GM12864 (cell line): ENCODE measurements around the gene RNF207.

Experiments used
- DNase-seq: peaks from one replicate; pipeline ENCODE4 v3.0.0-alpha.2; 2011; ENCODE audit warnings: low read depth
- H3K4me3 ChIP-seq: 2 replicates; pipeline ENCODE4 v1.5.1; 2011; ENCODE audit warnings: mild to moderate bottlenecking, low read depth, low read length, control low read depth
- TF ChIP-seq, protein P1 (sequence below): IDR thresholded peaks from 2 replicates; pipeline ENCODE4 v1.5.1; 2011; ENCODE audit warnings: low read depth, mild to moderate bottlenecking, moderate library complexity, low read length, control low read depth, inconsistent platforms; ENCODE audit errors: missing control alignments

The RNF207 gene

DNA sequence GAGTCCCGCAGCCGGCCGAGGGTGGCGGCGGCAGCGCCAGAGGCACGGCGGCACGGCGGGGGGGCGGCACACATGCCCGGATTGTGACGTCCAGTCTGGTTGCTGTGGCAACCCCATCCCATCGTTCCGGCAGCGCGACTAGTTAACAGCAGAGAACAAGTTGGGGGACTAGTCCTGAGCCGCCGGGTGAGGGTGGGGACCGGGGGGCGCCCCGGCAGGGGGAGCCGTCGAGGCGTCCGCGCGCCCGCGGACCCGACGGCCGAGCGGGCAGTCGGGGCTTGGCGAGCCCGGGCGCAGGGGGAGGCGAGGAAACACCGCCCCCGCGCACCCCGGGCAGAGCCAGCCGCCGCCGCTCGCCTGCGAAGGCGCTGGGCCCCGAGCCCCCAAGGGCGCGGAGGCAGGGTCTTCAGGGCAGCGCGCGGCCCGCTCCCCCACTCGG lies 25.6 kb upstream of the RNF207 start, which contains the start of gene CHD5:
Gene CHD5, minus strand, starts transcription at position 54 of the 439 bp plus-strand sequence. CDS start 298 bp downstream, outside the sequence.
- TF ChIP-seq, protein P1, sequence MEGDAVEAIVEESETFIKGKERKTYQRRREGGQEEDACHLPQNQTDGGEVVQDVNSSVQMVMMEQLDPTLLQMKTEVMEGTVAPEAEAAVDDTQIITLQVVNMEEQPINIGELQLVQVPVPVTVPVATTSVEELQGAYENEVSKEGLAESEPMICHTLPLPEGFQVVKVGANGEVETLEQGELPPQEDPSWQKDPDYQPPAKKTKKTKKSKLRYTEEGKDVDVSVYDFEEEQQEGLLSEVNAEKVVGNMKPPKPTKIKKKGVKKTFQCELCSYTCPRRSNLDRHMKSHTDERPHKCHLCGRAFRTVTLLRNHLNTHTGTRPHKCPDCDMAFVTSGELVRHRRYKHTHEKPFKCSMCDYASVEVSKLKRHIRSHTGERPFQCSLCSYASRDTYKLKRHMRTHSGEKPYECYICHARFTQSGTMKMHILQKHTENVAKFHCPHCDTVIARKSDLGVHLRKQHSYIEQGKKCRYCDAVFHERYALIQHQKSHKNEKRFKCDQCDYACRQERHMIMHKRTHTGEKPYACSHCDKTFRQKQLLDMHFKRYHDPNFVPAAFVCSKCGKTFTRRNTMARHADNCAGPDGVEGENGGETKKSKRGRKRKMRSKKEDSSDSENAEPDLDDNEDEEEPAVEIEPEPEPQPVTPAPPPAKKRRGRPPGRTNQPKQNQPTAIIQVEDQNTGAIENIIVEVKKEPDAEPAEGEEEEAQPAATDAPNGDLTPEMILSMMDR = no peak
- no peak within 1 kb of the TSS for H3K4me3 ChIP-seq
- DNase-seq = no peak

DNA sequence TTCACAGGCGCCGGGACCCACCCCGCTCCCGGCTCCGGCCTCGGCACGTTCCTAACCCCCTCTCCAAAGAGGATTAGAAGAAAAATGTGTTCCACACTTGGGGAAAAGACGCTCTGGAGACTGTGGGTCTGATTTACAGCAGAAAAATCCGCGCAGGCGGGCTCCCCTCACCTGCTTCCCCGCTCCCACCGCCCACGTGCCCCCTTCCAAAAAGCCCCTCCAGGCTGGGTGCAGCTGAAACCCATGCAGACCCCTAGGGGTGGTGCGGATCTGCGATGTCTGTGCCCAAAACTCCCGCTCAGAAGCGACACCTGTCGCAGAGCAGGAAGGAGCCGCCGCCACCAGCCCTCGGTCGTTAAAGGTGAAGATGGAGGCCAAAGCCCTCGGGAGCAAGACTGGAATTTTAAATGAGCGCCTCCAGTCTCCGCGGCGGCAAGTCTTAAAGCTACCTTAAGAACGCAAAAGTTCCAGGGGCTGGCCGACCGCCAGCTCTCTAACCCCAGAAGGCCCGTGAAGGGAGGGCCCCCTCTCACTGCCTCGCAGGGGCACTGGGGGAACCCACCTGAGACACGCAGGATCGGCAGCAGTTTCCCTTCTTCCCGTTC lies 25.1 kb upstream of the RNF207 start:
- TF ChIP-seq, protein P1 = no peak
- H3K4me3 ChIP-seq = no peak overlapping the region
- DNase-seq = no peak

DNA sequence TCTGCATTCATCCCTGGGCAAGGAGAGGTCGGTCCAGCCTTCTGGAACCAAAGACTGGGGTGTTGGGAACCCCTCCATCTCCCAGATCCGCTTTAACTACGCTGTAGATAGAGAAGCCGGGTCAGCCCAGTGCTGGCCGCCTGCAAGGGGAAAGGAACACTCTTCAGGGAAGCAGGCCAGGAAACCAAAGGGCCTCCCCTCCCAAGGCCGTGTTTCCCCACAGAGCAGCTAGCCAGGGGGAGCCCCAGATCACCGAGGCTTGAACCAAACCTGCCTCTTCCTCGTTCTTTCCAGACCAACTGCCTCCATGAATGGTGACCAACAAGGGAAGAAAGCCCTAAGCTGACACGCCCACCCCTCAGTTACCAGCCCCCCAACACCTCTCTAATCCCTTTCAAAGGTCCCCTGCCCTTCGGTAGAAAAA lies 24.6 kb upstream of the RNF207 start:
- H3K4me3 ChIP-seq = no peak overlapping the region
- no peak for DNase-seq
- TF ChIP-seq, protein P1 = no peak

DNA sequence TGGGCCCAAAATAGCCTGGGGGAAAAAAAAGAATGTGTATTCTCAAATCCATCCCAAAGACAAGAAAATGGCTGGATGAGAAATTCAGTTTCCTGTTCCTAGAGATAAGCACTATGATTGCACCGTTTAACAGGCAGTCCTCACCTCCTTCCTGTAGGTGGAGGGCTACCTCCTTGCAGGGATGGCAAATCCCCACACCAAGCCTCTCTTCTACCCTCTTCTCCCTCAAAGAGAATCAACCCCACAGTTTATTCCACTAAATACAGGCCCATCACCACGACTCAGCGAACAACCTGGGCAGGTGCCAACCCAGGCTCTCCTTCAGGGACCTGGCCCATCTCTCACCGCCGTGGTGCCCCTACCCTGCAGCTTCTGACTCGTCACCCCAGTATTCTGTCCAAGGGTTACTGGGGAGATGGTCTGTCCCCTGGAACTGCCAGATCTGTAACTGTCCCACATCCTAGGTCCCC lies 22.4 kb upstream of the RNF207 start:
- H3K4me3 ChIP-seq = no peak overlapping the region
- TF ChIP-seq, protein P1 = no peak
- DNase-seq = no peak

DNA sequence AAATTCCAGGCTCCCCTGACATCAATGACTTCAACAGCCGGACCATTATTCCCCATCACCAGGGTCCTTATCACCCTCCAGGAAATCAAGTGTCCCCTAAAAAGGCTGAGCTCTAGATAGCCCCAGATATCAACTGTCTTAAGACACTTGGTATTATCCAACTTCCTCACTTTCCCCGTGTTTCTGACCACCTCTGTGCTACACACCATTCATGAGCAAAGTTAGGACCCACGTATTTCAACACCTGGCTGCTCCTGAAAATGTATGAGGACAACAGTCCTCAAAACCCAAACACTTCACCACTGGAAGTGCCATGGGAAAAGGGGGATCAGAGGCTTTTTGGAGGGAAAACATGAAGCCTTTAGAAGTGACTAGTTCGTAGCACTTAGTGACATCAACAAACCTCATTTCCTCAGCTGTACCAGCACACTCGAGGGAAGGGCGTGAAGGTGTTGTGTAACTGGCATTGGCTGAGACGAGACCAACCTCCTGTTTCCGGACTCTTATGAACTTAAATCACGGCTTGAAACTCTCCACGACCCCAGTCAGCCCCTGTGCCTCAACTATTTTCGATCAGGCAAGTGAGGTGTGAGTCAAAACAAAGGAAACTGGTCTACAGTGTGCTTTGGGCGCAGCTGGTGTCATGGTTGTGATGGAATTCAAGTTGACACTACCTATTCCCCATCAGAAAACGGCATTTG lies 21.7 kb upstream of the RNF207 start:
- no peak for DNase-seq
- H3K4me3 ChIP-seq = no peak overlapping the region
- TF ChIP-seq, protein P1 = no peak

DNA sequence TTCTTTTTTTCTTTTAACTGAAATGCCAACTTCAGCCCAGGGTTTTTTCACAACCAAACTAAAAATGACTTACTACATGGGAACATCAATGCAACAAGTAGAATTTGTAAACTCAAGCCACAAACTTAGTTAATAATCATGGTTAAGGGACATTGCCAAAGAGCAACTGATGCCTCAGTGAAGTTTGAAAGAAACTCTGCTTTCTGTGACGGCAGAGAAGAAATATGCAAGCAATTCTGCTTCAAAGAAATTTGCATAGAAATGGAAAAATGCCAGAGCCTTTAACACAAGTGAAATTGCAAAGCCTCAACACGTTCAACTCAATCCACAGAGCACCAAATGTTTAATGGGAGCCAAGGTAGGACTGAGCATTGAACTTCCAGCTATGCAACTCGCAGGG lies 20.8 kb upstream of the RNF207 start:
- TF ChIP-seq, protein P1 = no peak
- no peak for DNase-seq
- H3K4me3 ChIP-seq = no peak overlapping the region
